HS-5 (cell line): Measurements from ENCODE around the gene SMIM5.
"Not testable (repeated sequence)": the region's sequence is repeated elsewhere in the genome, so short reads cannot be mapped to it uniquely, and the experiment has no call there.

Experiments
- DNase-seq: peaks from one replicate; pipeline ENCODE4 v3.0.0-alpha.2; 2012; ENCODE audit warnings: low read depth

Gene SMIM5

GRCh38 chr17:75632863-75633485 lies at the start of gene SMIM5:
Gene SMIM5 (plus strand): TSS chr17:75633434. CDS start chr17:75640202, 6,768 bp downstream.
- DNase-seq, result peak; percentile 52

GRCh38 chr17:75584849-75585175 lies 48.4 kb upstream of the SMIM5 start:
- DNase-seq, result no peak

GRCh38 chr17:75587675-75588595 lies 45.3 kb upstream of the SMIM5 start, which contains the start of gene MYO15B:
Gene MYO15B (plus strand): TSS chr17:75587800. CDS start chr17:75588058, 258 bp downstream.
- no peak for DNase-seq

GRCh38 chr17:75588596-75589011 lies 44.6 kb upstream of the SMIM5 start:
- DNase-seq, result no peak

- peak; percentile 28 for DNase-seq
Measured at GRCh38 chr17:75589012-75589918, 44.0 kb upstream of the SMIM5 start.

GRCh38 chr17:75589919-75590303 lies 43.3 kb upstream of the SMIM5 start:
- no peak for DNase-seq

- DNase-seq, result no peak
Measured at GRCh38 chr17:75590314-75590761, 42.9 kb upstream of the SMIM5 start.

- no peak for DNase-seq
Measured at GRCh38 chr17:75590849-75591721, 42.1 kb upstream of the SMIM5 start.

GRCh38 chr17:75591722-75592302 lies 41.4 kb upstream of the SMIM5 start:
- DNase-seq, result no peak

GRCh38 chr17:75592348-75593020 lies 40.8 kb upstream of the SMIM5 start:
- DNase-seq, result no peak

- DNase-seq, result not testable (repeated sequence)
Measured at GRCh38 chr17:75593430-75593829, 39.8 kb upstream of the SMIM5 start.

- DNase-seq, result no peak
Measured at GRCh38 chr17:75594499-75595283, 38.5 kb upstream of the SMIM5 start.

GRCh38 chr17:75595284-75595919 lies 37.8 kb upstream of the SMIM5 start:
- DNase-seq, result no peak

GRCh38 chr17:75595920-75596313 lies 37.3 kb upstream of the SMIM5 start:
- DNase-seq, result no peak

GRCh38 chr17:75596320-75597087 lies 36.7 kb upstream of the SMIM5 start:
- no peak for DNase-seq

GRCh38 chr17:75601057-75601987 lies 31.9 kb upstream of the SMIM5 start:
- DNase-seq, result no peak

- no peak for DNase-seq
Measured at GRCh38 chr17:75602644-75603043, 30.6 kb upstream of the SMIM5 start.
